H1 (cell line): ENCODE data around the gene ASCL2. TPM values are rescaled to one million over a fixed set of nuclear protein-coding genes. Genes with fewer than 3 reads are reported as not detected.

Source experiments
- ASH2L ChIP-seq: fragments of 200-600, 300-600 bp; sonication (generic); IDR thresholded peaks from one replicate; pipeline ENCODE4 v1.7.1; 2017; ENCODE audit warnings: low read length
- NRF1 ChIP-seq: IDR thresholded peaks from 2 replicates; pipeline ENCODE4 v1.6.1; 2011; ENCODE audit warnings: mild to moderate bottlenecking, low read depth, low read length, improper control_type of control experiment
- POLR2A ChIP-seq, 2 experiments: IDR thresholded peaks; 1 replicate in 1 of 2; 2 replicates in 1 of 2; pipeline ENCODE4 v1.6.1; 2011; ENCODE audit warnings: low read depth in 2 of 2, low read length in 2 of 2, mild to moderate bottlenecking in 2 of 2; ENCODE audit errors: control extremely low read depth in 1 of 2
- polyA plus RNA-seq, 7 experiments: library from polyadenylated mRNA; depleted of rRNA in 3 of 7; stranded (reverse) in 5 of 7; unstranded in 2 of 7; fragments of >200 nt in 5 of 7; fragments of 200-250 nt in 2 of 7; gene quantifications; 1 replicate in 5 of 7; 2 replicates in 1 of 7; 4 replicates in 1 of 7; pipeline versions ENCODE4 v1.2.1 to v1.2.3, GENCODE V29; 2011 to 2013; ENCODE audit warnings: missing spikeins in 2 of 7, mixed read lengths in 2 of 7
- total RNA-seq: library from RNA; stranded (reverse); fragmentation: NEBNext Ultra II Directional; extraction: Animal tissue kit (Norgen Biotek cat#: 25700); gene quantifications from 2 replicates; pipeline ENCODE4 v1.2.1, GENCODE V29; 2021

ASCL2 gene
- total and polyA plus RNA-seq, 2 of the 8 experiments (the other 6 are each of a cell fraction or from before 2014, with no cell fraction given) = 0.51 to 0.56 TPM

DNA sequence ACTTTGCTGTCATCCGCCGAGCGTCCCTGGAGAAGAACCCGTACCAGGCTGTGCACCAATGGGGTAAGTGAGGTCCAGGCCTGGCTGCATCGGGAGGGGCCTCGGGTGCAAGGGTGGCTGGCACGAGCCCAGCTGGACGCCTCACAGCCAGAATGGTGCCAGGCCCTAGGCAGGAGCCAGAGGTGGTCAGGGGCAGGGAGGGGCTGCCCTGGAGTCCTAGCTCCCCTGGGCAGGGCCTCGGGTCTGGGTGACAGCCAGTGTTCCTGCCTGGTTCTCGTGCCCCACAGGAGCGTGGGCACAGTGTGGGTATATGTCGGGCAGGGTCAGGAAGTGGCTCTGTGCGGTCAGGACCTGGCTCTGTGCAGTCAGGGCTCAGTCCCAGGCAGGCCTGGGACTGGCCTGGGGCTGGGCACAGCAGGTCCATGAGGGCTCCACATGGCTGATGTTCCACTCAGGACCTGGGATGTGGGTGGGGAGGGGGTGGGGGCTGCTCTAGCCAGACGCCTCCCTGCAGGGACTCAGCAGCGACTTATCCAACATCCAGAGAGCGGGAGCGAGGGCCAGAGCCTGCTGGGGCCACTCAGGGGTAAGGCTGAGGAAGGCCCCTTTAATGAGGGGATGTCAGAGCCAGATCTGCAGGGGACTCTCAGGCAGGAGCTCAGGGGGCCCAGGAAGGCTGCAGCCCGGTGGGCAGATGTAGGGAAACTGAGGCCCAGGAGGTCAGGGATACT is 32.7 kb upstream of the ASCL2 start (continued):
- TF ChIP-seq ASH2L (no peak), POLR2A (IDR thresholded peaks at IDR 0.05; ENCODE audit: control extremely low read depth in 1 of 2, low read depth in 2 of 2, low read length in 2 of 2) (no peak), NRF1 (no peak)
